HCT116 (cell line): Measurements from ENCODE around the gene CELA2A. TPM values are rescaled to one million over a fixed set of nuclear protein-coding genes. Genes with fewer than 3 reads are reported as not detected.

ENCODE experiments used
- ATAC-seq: fragments of 200-7000 bp; cut with Tn5 transposase; 2 replicates; pipeline ENCODE4 v1.9.1; 2020; ENCODE audit warnings: mild to moderate bottlenecking, moderate library complexity
- BruUV-seq: library from RNA; stranded (reverse); fragments of 400-500 nt; replicated peaks from 2 replicates; lab custom pipeline; 2021; lab: Mats Ljungman, UMichigan
- CTCF ChIA-PET: fragments of 300-600 bp; sonication (Branson Sonifier 250); formaldehyde crosslinking; loops from one replicate; lab custom pipeline; 2021; ENCODE audit warnings: antibody characterized with exemption; lab: Charles Lee
- POLR2A ChIA-PET: fragments of 300-600, 350-600 bp; sonication (Branson Sonifier 250); formaldehyde crosslinking; loops from one replicate; lab custom pipeline; 2021; ENCODE audit warnings: antibody characterized with exemption; lab: Charles Lee
- RAD21 ChIA-PET, 2 experiments: fragments of 300-600 bp; sonication (Branson Sonifier 250); formaldehyde crosslinking; loops; one replicate each; lab custom pipeline; 2023; ENCODE audit warnings: low total read pairs in 2 of 2; ENCODE audit not compliant: uncharacterized antibody in 2 of 2, unreplicated experiment in 2 of 2, low non-redundant PET in 1 of 2; lab: Charles Lee
- DNase-seq: peaks from one replicate; pipeline ENCODE4 v3.0.0-alpha.2; 2010; ENCODE audit warnings: low read depth, low spot score
- H2AFZ ChIP-seq: fragments of 200-600 bp; shearing (Covaris generic), sonication (generic); 2 replicates; pipeline ENCODE4 v1.6.1; 2017; ENCODE audit warnings: low read depth, mixed run types, mixed read lengths, antibody characterized with exemption, low read length; ENCODE audit not compliant: poor library complexity, severe bottlenecking
- H3K27ac ChIP-seq: 2 replicates; pipeline ENCODE4 v1.5.1; 2012; ENCODE audit warnings: low read depth, low read length
- H3K27me3 ChIP-seq: fragments of 200-600 bp; sonication (generic); 2 replicates; pipeline ENCODE4 v1.6.1; 2016; ENCODE audit warnings: mixed run types, low read length, mixed read lengths; ENCODE audit not compliant: insufficient read depth
- H3K36me3 ChIP-seq, 2 experiments: fragments of 200-500 bp in 1 of 2; fragments of 200-600 bp in 1 of 2; sonication (Bioruptor generic) in 1 of 2; sonication (generic) in 1 of 2; 2 replicates each; pipeline versions ENCODE4 v1.5.1 to v1.6.1; 2014 to 2016; ENCODE audit warnings: low read length in 2 of 2, inconsistent platforms in 1 of 2, mixed read lengths in 1 of 2, mixed run types in 1 of 2; ENCODE audit not compliant: insufficient read depth in 2 of 2, control insufficient read depth in 1 of 2
- H3K4me1 ChIP-seq, 2 experiments: fragments of 200-600 bp in 1 of 2; sonication (generic) in 1 of 2; 2 replicates each; pipeline versions ENCODE4 v1.5.1 to v1.6.1; 2012 to 2017; ENCODE audit warnings: low read length in 2 of 2, inconsistent platforms in 1 of 2, mild to moderate bottlenecking in 1 of 2, mixed read lengths in 1 of 2, mixed run types in 1 of 2, moderate library complexity in 1 of 2; ENCODE audit not compliant: insufficient read depth in 2 of 2, control insufficient read depth in 1 of 2
- H3K4me2 ChIP-seq: fragments of 200-600 bp; sonication (generic); 2 replicates; pipeline ENCODE4 v1.6.1; 2017; ENCODE audit warnings: mixed run types, low read length, mixed read lengths
- H3K4me3 ChIP-seq, 2 experiments: fragments of 200-600 bp in 1 of 2; sonication (generic) in 1 of 2; replicated peaks in 1 of 2; 2 replicates each; pipeline ENCODE4 v1.5.1; 2011 to 2016; ENCODE audit warnings: low read length in 2 of 2, control low read depth in 1 of 2, low read depth in 1 of 2, mild to moderate bottlenecking in 1 of 2, mixed read lengths in 1 of 2, mixed run types in 1 of 2
- H3K79me2 ChIP-seq: fragments of 200-600 bp; sonication (generic); 2 replicates; pipeline ENCODE4 v1.6.1; 2017; ENCODE audit warnings: mild to moderate bottlenecking, mixed run types, low read length, moderate library complexity, mixed read lengths; ENCODE audit not compliant: insufficient read depth
- H3K9ac ChIP-seq: fragments of 200-600 bp; sonication (generic); 2 replicates; pipeline ENCODE4 v1.6.1; 2016; ENCODE audit warnings: low read length, mixed read lengths
- H3K9me2 ChIP-seq: fragments of 200-600 bp; sonication (generic), shearing (Covaris generic); 2 replicates; pipeline ENCODE4 v1.6.1; 2017; ENCODE audit warnings: mixed run types, mild to moderate bottlenecking, moderate library complexity; ENCODE audit not compliant: insufficient read depth
- H3K9me3 ChIP-seq, 2 experiments: fragments of 200-500 bp in 1 of 2; fragments of 200-600 bp in 1 of 2; sonication (Bioruptor generic) in 1 of 2; sonication (generic) in 1 of 2; 2 replicates each; pipeline ENCODE4 v1.6.1; 2014 to 2017; ENCODE audit warnings: low read length in 2 of 2, mixed read lengths in 2 of 2, inconsistent platforms in 1 of 2, low read depth in 1 of 2, mild to moderate bottlenecking in 1 of 2, mixed run types in 1 of 2, moderate library complexity in 1 of 2; ENCODE audit not compliant: control insufficient read depth in 1 of 2, insufficient read depth in 1 of 2
- H4K20me1 ChIP-seq: fragments of 200-600 bp; sonication (generic), shearing (Covaris generic); 2 replicates; pipeline ENCODE4 v1.6.1; 2017; ENCODE audit warnings: mixed run types, mild to moderate bottlenecking, moderate library complexity; ENCODE audit not compliant: insufficient read depth
- REST ChIP-seq: IDR thresholded peaks from 2 replicates; pipeline ENCODE4 v1.6.1; 2012; ENCODE audit warnings: low read depth
- SIN3A ChIP-seq: IDR thresholded peaks from 2 replicates; pipeline ENCODE4 v1.6.1; 2012; ENCODE audit warnings: low read depth
- TCF7L2 ChIP-seq: IDR thresholded peaks from 2 replicates; pipeline ENCODE4 v1.7.0; 2011; ENCODE audit warnings: borderline replicate concordance, inconsistent platforms; ENCODE audit not compliant: insufficient read depth, insufficient read length; ENCODE audit errors: extremely low read depth
- intact Hi-C: fragments of 100-400 bp; cut with micrococcal nuclease; formaldehyde crosslinking; loops from 2 replicates; pipeline ENCODE4 v1.10.0; 2022
- total RNA-seq: library from RNA; stranded (reverse); gene quantifications from one replicate; pipeline ENCODE4 v1.2.1, GENCODE V29; 2021; ENCODE audit not compliant: unreplicated experiment
- TF ChIP-seq, protein P1 (sequence below), 3 experiments: fragments of 200-600 bp in 1 of 3; sonication (generic) in 1 of 3; IDR thresholded peaks in 2 of 3; conservative IDR thresholded peaks in 1 of 3; 2 replicates each; pipeline ENCODE4 v1.5.1; 2012 to 2017; ENCODE audit warnings: low read depth in 2 of 3, low read length in 2 of 3, antibody characterized with exemption in 1 of 3, borderline replicate concordance in 1 of 3, control low read depth in 1 of 3, mild to moderate bottlenecking in 1 of 3, mixed read lengths in 1 of 3, mixed run types in 1 of 3, moderate library complexity in 1 of 3; ENCODE audit not compliant: insufficient read depth in 1 of 3

Gene CELA2A
- total RNA-seq, 1 experiment from 2014 or later: 1.6 TPM

- Histone ChIP-seq H3K27me3 (no peaks in the 10 kb centered on the region), H3K4me1 (peaks cover 7 to 57% of the 10 kb centered on the region in 2 experiments; a peak in 3 of 4 replicates), H3K9ac (no peak overlapping the region), H3K9me2 (no peaks in the 10 kb centered on the region), H3K9me3 (no peaks in the 10 kb centered on the region), H3K4me2 (0 out of 2 replicates have a peak overlapping the region, but pooled peaks have one; percentile 5), H4K20me1 (peaks cover 10% of the 10 kb centered on the region; the same call in 1 of the 2 replicates), H3K79me2 (peaks cover 55% of the 10 kb centered on the region), H2AFZ (no peak overlapping the region), H3K27ac (no peak overlapping the region), H3K36me3 (peaks cover 0 to 13% of the 10 kb centered on the region in 2 experiments; a peak in 1 of 4 replicates), H3K4me3 (no peak overlapping the region)
- ChIA-PET POLR2A (interaction anchor here (1.8 kb wide), 1 partner anchor 10 kb away, joined by 3 read pairs; no protein-coding TSS in a partner anchor), RAD21 (no interaction called here), CTCF (interaction anchor here (0.7 kb wide), 1 partner anchor 8 kb away, joined by 4 read pairs; no protein-coding TSS in a partner anchor)
- intact Hi-C loops: no loop called here
- TF ChIP-seq REST (no peak), TCF7L2 (no peak)
- BruUV-seq: no TSS peak
- DNase-seq: no peak
- ATAC-seq: no peak
These were observed 32.3 kb upstream of the CELA2A start for GRCh38 chr1:15424146-15424667.

DNA sequence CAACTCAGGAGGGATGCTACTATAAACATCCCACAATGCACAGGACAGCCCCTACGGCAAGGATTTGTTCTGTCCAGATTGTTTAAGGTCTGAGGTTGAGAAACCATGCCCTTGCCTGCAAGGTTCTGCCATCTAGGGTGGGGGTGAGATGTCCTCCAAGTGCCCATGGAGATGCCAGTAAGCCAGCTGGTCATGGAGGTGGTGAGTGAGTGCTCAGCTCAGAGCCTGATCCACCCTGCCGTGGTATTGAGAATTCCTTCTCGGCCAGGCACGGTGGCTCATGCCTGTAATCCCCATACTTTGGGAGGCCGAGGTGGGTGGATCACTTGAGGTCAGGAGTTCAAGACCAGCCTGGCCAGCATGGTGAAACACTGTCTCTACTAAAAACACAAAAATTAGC, 31.6 kb upstream of the CELA2A start:
- CTCF ChIA-PET: no interaction called here
- H3K9me2 ChIP-seq: no peaks in the 10 kb centered on the region
- no TSS peak for BruUV-seq
- H3K4me3 ChIP-seq: no peak overlapping the region
- H3K9me3 ChIP-seq: no peaks in the 10 kb centered on the region
- peaks cover 5% of the 10 kb centered on the region; the same call in 1 of the 2 replicates for H4K20me1 ChIP-seq
- no peak overlapping the region for H2AFZ ChIP-seq
- H3K27me3 ChIP-seq: no peaks in the 10 kb centered on the region
- peaks cover 0 to 8% of the 10 kb centered on the region in 2 experiments; a peak in 1 of 4 replicates for H3K36me3 ChIP-seq
- peak overlapping the region; percentile 5; the same call in 1 of the 2 replicates for H3K4me2 ChIP-seq
- intact Hi-C loops: no loop called here
- H3K79me2 ChIP-seq: peaks cover 47% of the 10 kb centered on the region
- RAD21 ChIA-PET: no interaction called here
- POLR2A ChIA-PET: no interaction called here
- H3K4me1 ChIP-seq: peaks cover 7 to 57% of the 10 kb centered on the region in 2 experiments; a peak in 3 of 4 replicates
- no peak overlapping the region for H3K9ac ChIP-seq
- no peak overlapping the region for H3K27ac ChIP-seq
- no peak for DNase-seq
- ATAC-seq: no peak
- TF ChIP-seq, protein P1, sequence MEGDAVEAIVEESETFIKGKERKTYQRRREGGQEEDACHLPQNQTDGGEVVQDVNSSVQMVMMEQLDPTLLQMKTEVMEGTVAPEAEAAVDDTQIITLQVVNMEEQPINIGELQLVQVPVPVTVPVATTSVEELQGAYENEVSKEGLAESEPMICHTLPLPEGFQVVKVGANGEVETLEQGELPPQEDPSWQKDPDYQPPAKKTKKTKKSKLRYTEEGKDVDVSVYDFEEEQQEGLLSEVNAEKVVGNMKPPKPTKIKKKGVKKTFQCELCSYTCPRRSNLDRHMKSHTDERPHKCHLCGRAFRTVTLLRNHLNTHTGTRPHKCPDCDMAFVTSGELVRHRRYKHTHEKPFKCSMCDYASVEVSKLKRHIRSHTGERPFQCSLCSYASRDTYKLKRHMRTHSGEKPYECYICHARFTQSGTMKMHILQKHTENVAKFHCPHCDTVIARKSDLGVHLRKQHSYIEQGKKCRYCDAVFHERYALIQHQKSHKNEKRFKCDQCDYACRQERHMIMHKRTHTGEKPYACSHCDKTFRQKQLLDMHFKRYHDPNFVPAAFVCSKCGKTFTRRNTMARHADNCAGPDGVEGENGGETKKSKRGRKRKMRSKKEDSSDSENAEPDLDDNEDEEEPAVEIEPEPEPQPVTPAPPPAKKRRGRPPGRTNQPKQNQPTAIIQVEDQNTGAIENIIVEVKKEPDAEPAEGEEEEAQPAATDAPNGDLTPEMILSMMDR (IDR thresholded peaks at IDR 0.05 in 2 of 3, conservative IDR thresholded peaks at IDR 0.05 in 1 of 3; ENCODE audit: borderline replicate concordance in 1 of 3, insufficient read depth in 1 of 3, low read depth in 2 of 3, low read length in 2 of 3): no peak
- TF ChIP-seq REST: no peak
- TF ChIP-seq TCF7L2: no peak
- TF ChIP-seq SIN3A: no peak
